Stomach (tissue), 9 donors: ENCODE data around the gene MICB. TPM values are rescaled to one million over a fixed set of nuclear protein-coding genes. Genes with fewer than 3 reads are reported as not detected.

Experiments used
- DNase-seq, 2 donors: peaks; one replicate each; pipeline versions ENCODE4 v3.0.0 to v3.0.0-alpha.2; 2013 to 2019
- H3K27ac ChIP-seq, 5 donors: fragments of 200-600 bp in 4 of 5; sonication (generic) in 4 of 5; one replicate each; pipeline ENCODE4 v1.5.1; 2013 to 2019; ENCODE audit warnings: mild to moderate bottlenecking in 1 of 5, moderate library complexity in 1 of 5
- H3K27me3 ChIP-seq, 3 donors: fragments of 200-600 bp; sonication (generic); one replicate each; pipeline ENCODE4 v1.5.1; 2017 to 2019; ENCODE audit warnings: mixed run types in 1 of 3
- H3K36me3 ChIP-seq, 4 donors: fragments of 200-600 bp; sonication (generic); 1 replicate in 3 of 4; 2 replicates in 1 of 4; pipeline ENCODE4 v1.5.1; 2016 to 2019
- H3K4me1 ChIP-seq, 4 donors: fragments of 200-600 bp; sonication (generic); one replicate each; pipeline ENCODE4 v1.5.1; 2016 to 2019
- H3K4me3 ChIP-seq, 4 donors: fragments of 200-600 bp; sonication (generic) in 3 of 4; one replicate each; pipeline ENCODE4 v1.5.1; 2016 to 2019; ENCODE audit warnings: mild to moderate bottlenecking in 1 of 4
- H3K9me3 ChIP-seq, 4 donors: fragments of 200-600 bp; sonication (generic); one replicate each; pipeline ENCODE4 v1.5.1; 2016 to 2019
- CTCF ChIP-seq, 7 experiments: fragments of 450-650 bp in 4 of 7; fragments of 200-600 bp in 3 of 7; sonication (generic) in 3 of 7; IDR thresholded peaks; one replicate each; pipeline ENCODE4 v1.5.1; 2016 to 2019; ENCODE audit warnings: antibody characterized with exemption in 7 of 7, control low read depth in 2 of 7, mild to moderate bottlenecking in 1 of 7
- EP300 ChIP-seq: sonication (generic); formaldehyde crosslinking; IDR thresholded peaks from one replicate; pipeline ENCODE4 v1.6.1; 2017; ENCODE audit warnings: antibody characterized with exemption
- POLR2A ChIP-seq, 4 donors: fragments of 450-650 bp; IDR thresholded peaks; one replicate each; pipeline ENCODE4 v1.6.1; 2016; ENCODE audit warnings: antibody characterized with exemption in 4 of 4, control low read depth in 2 of 4, mild to moderate bottlenecking in 1 of 4, moderate library complexity in 1 of 4
- POLR2AphosphoS5 ChIP-seq, 3 donors: sonication (generic); formaldehyde crosslinking; IDR thresholded peaks; one replicate each; pipeline ENCODE4 v1.6.1; 2016; ENCODE audit warnings: antibody characterized with exemption in 3 of 3
- WGBS, 5 donors: extraction: QIAGEN DNeasy Blood & Tissue Kit in 3 of 5; methylation state at CpG; one replicate each; pipeline versions ENCODE4 v1.1.5 to v1.1.7; 2013 to 2018; 5-methylcytosine and 5-hydroxymethylcytosine counted together
- intact Hi-C: fragments of 100-400 bp; cut with DNase I; formaldehyde crosslinking; loops from one replicate; pipeline ENCODE4 v1.15.1; 2023; ENCODE audit warnings: low total_unique reads
- polyA plus RNA-seq, 3 donors: library from polyadenylated mRNA; stranded (reverse); fragments of 200-250 nt; gene quantifications; one replicate each; pipeline ENCODE4 v1.2.3, GENCODE V29; 2013
- total RNA-seq, 5 donors: library from RNA; depleted of rRNA; stranded (reverse); fragments of >200 nt; gene quantifications; one replicate each; pipeline versions ENCODE4 v1.1.0 to v1.2.3, GENCODE V29; 2014 to 2016
- donor health status: healthy with polysubstance abuse.
- donor health status: Bipolar disorder and iron deficiency.
- donor health status: healthy.

MICB gene
- total and polyA plus RNA-seq, 8 donors, result 0.29 to 1.7 (median 0.86) TPM; not detected in 2

- TF ChIP-seq EP300, result no peak
- TF ChIP-seq POLR2AphosphoS5 (IDR thresholded peaks at IDR 0.05), result no peak
- TF ChIP-seq POLR2A (IDR thresholded peaks at IDR 0.05), result no peak
- TF ChIP-seq CTCF (IDR thresholded peaks at IDR 0.05), result no peak
- H3K4me3 ChIP-seq, result no peak overlapping the region
- peaks cover 91 to 97% (median 97%) of the 10 kb centered on the region in 4 donors for H3K36me3 ChIP-seq
These were observed 37.8 kb downstream of the MICB start for GRCh38 chr6:31535538-31536324.

GRCh38 chr6:31538805-31539400 lies 41.0 kb downstream of the MICB start:
- no peaks in the 10 kb centered on the region for H3K9me3 ChIP-seq
- WGBS, 5 donors, result 41 to 50% (median 47%) methylated on average over 6 of the region's 6 CpGs
- peaks cover 62 to 65% (median 65%) of the 10 kb centered on the region in 4 donors for H3K36me3 ChIP-seq
- no peak for DNase-seq
- no peaks in the 10 kb centered on the region for H3K27me3 ChIP-seq
- H3K4me3 ChIP-seq, result peak overlapping the region in 2 of 4 donors; percentile 68 to 83
- peak overlapping the region in 1 of 5 donors; percentile 99 for H3K27ac ChIP-seq
- intact Hi-C loops, result no loop called here
- H3K4me1 ChIP-seq, result peaks cover 30 to 64% (median 51%) of the 10 kb centered on the region in 4 donors
- TF ChIP-seq EP300 (no peak), CTCF (IDR thresholded peaks at IDR 0.05) (no peak), POLR2A (IDR thresholded peaks at IDR 0.05) (no peak), POLR2AphosphoS5 (IDR thresholded peaks at IDR 0.05) (no peak)

More at GRCh38 chr6:31535538-31536324, 37.8 kb downstream of the MICB start:
- WGBS, 5 donors, result 29 to 79% (median 37%) methylated on average over 2 of the region's 2 CpGs
- H3K9me3 ChIP-seq, result no peaks in the 10 kb centered on the region
- no peak overlapping the region for H3K27ac ChIP-seq
- DNase-seq, result no peak
- H3K4me1 ChIP-seq, result peaks cover 24 to 53% (median 43%) of the 10 kb centered on the region in 4 donors
- no peaks in the 10 kb centered on the region for H3K27me3 ChIP-seq
- intact Hi-C loops, result no loop called here

DNA sequence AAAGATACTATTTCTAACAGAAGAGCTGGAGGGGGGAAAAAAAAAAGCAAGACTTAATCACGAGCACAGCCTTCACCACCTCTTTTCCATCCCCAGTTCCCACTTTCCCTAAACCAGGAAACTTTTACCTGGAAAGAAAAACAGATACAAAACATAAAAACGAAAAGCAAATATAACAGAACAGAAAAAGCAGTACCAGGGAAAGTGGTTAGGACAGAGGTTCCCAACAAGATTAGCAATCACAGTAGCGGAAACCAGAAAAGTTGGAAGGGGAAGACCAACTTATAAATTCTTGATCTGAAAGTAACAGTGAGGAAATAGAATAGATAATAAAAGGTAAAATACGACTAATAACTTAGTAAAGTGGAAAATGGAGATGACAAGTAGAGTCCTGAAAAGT lies 42.7 kb downstream of the MICB start:
- H3K27me3 ChIP-seq, result no peaks in the 10 kb centered on the region
- H3K27ac ChIP-seq, result peak overlapping the region in 4 of 5 donors; percentile 92 to 99 (median 95)
- intact Hi-C loops, result no loop called here
- WGBS, 5 donors, result 5 to 9% (median 7%) methylated on average over 4 of the region's 4 CpGs
- peak overlapping the region; percentile 68 to 83 (median 75) for H3K4me3 ChIP-seq
- DNase-seq, result no peak
- no peaks in the 10 kb centered on the region for H3K9me3 ChIP-seq
- H3K36me3 ChIP-seq, result peaks cover 44 to 48% (median 47%) of the 10 kb centered on the region in 4 donors
- TF ChIP-seq EP300 (no peak), POLR2A (IDR thresholded peaks at IDR 0.05) (no peak), POLR2AphosphoS5 (IDR thresholded peaks at IDR 0.05) (no peak), CTCF (IDR thresholded peaks at IDR 0.05) (no peak)
- peaks cover 30 to 60% (median 48%) of the 10 kb centered on the region in 4 donors for H3K4me1 ChIP-seq

- peak in 1 of 2 donors; percentile 84 for DNase-seq
- intact Hi-C loops, result no loop called here
- peaks cover 30 to 62% (median 47%) of the 10 kb centered on the region in 4 donors for H3K4me1 ChIP-seq
- peaks cover 39 to 43% (median 42%) of the 10 kb centered on the region in 4 donors for H3K36me3 ChIP-seq
- no peaks in the 10 kb centered on the region for H3K27me3 ChIP-seq
- H3K27ac ChIP-seq, result peak overlapping the region; percentile 81 to 99 (median 93)
- WGBS, 5 donors, result 0 to 1% (median 0%) methylated on average over 21 of the region's 21 CpGs
- peak in 1 of 7 experiments; percentile 2 for TF ChIP-seq CTCF (IDR thresholded peaks at IDR 0.05)
- no peak for TF ChIP-seq EP300
- peak overlapping the region; percentile 68 to 83 (median 75) for H3K4me3 ChIP-seq
- H3K9me3 ChIP-seq, result no peaks in the 10 kb centered on the region
These were observed 43.2 kb downstream of the MICB start for GRCh38 chr6:31541059-31541657.
